Astrocyte (in vitro differentiated cells and primary cell): ENCODE data around the gene MXRA7.

Source experiments
- CTCF ChIP-seq: IDR thresholded peaks from 2 replicates; pipeline ENCODE4 v1.5.1; 2011; ENCODE audit warnings: low read depth, mild to moderate bottlenecking, inconsistent platforms, low read length, moderate library complexity; ENCODE audit not compliant: insufficient read depth
- EZH2 ChIP-seq: IDR thresholded peaks from 2 replicates; pipeline ENCODE4 v1.6.1; 2012; ENCODE audit warnings: mild to moderate bottlenecking, low read length, inconsistent platforms; ENCODE audit not compliant: insufficient read depth

GRCh38 chr17:76716146-76716838, 5.5 kb upstream of the MXRA7 start:
- TF ChIP-seq EZH2 (no peak), CTCF (no peak)
